ENCODE measurements around the gene FMR1.
A peak's percentile ranks its signal among the peaks of the same experiment; 100 is the strongest.

Gene FMR1

DNA sequence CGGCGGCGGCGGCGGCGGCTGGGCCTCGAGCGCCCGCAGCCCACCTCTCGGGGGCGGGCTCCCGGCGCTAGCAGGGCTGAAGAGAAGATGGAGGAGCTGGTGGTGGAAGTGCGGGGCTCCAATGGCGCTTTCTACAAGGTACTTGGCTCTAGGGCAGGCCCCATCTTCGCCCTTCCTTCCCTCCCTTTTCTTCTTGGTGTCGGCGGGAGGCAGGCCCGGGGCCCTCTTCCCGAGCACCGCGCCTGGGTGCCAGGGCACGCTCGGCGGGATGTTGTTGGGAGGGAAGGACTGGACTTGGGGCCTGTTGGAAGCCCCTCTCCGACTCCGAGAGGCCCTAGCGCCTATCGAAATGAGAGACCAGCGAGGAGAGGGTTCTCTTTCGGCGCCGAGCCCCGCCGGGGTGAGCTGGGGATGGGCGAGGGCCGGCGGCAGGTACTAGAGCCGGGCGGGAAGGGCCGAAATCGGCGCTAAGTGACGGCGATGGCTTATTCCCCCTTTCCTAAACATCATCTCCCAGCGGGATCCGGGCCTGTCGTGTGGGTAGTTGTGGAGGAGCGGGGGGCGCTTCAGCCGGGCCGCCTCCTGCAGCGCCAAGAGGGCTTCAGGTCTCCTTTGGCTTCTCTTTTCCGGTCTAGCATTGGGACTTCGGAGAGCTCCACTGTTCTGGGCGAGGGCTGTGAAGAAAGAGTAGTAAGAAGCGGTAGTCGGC lies 528 bp downstream of the FMR1 start (continued):
- TF ChIP-seq GLIS2 (tag by site-specific recombination; IDR thresholded peaks at IDR 0.05) (peak; percentile 66; the same call in 1 of the 2 replicates), IKZF3 (tag by site-specific recombination; IDR thresholded peaks at IDR 0.05) (no peak; the same call in 1 of the 2 replicates), ZNF830 (tag by site-specific recombination; IDR thresholded peaks at IDR 0.05; ENCODE audit: low read depth) (no peak), ZNF394 (tag by site-specific recombination; IDR thresholded peaks at IDR 0.05; ENCODE audit: borderline replicate concordance) (peak; percentile 15; the same call in 1 of the 2 replicates), ZNF341 (tag by site-specific recombination; IDR thresholded peaks at IDR 0.05; ENCODE audit: low read depth) (no peak), SCRT2 (tag by site-specific recombination; IDR thresholded peaks at IDR 0.05) (no peak), ZNF501 (tag by site-specific recombination; IDR thresholded peaks at IDR 0.05) (0 out of 2 replicates have a peak, but pooled peaks have one; percentile 46)
- TF ChIP-seq, protein P1, sequence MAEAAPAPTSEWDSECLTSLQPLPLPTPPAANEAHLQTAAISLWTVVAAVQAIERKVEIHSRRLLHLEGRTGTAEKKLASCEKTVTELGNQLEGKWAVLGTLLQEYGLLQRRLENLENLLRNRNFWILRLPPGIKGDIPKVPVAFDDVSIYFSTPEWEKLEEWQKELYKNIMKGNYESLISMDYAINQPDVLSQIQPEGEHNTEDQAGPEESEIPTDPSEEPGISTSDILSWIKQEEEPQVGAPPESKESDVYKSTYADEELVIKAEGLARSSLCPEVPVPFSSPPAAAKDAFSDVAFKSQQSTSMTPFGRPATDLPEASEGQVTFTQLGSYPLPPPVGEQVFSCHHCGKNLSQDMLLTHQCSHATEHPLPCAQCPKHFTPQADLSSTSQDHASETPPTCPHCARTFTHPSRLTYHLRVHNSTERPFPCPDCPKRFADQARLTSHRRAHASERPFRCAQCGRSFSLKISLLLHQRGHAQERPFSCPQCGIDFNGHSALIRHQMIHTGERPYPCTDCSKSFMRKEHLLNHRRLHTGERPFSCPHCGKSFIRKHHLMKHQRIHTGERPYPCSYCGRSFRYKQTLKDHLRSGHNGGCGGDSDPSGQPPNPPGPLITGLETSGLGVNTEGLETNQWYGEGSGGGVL (tag by site-specific recombination; IDR thresholded peaks at IDR 0.05), result peak; percentile 22; the same call in 1 of the 2 replicates
- TF ChIP-seq, protein P2, sequence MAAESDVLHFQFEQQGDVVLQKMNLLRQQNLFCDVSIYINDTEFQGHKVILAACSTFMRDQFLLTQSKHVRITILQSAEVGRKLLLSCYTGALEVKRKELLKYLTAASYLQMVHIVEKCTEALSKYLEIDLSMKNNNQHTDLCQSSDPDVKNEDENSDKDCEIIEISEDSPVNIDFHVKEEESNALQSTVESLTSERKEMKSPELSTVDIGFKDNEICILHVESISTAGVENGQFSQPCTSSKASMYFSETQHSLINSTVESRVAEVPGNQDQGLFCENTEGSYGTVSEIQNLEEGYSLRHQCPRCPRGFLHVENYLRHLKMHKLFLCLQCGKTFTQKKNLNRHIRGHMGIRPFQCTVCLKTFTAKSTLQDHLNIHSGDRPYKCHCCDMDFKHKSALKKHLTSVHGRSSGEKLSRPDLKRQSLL (tag by site-specific recombination; IDR thresholded peaks at IDR 0.05), result peak; percentile 52; the same call in 1 of the 2 replicates

DNA sequence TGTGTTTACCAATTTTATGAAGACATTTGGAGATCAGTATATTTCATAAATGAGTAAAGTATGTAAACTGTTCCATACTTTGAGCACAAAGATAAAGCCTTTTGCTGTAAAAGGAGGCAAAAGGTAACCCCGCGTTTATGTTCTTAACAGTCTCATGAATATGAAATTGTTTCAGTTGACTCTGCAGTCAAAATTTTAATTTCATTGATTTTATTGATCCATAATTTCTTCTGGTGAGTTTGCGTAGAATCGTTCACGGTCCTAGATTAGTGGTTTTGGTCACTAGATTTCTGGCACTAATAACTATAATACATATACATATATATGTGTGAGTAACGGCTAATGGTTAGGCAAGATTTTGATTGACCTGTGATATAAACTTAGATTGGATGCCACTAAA lies 1.9 kb downstream of the FMR1 start:
- H3K36me3 ChIP-seq (ENCODE audit: control insufficient read depth in 2 of 2, insufficient read depth in 1 of 2, low read length in 2 of 2), result peaks cover 0 to 5% of the 10 kb centered on the region in 2 experiments; a peak in 1 of 3 replicates
- H3K4me3 ChIP-seq (ENCODE audit: low read depth, low read length), result peak overlapping the region; percentile 75
- H3K27ac ChIP-seq (ENCODE audit: extremely low read depth, low read depth, low read length), result no peak overlapping the region
- TF ChIP-seq ZNF423 (tag by site-specific recombination; IDR thresholded peaks at IDR 0.05), result no peak
- TF ChIP-seq MYNN (tag by site-specific recombination; IDR thresholded peaks at IDR 0.05; ENCODE audit: borderline replicate concordance), result no peak
- TF ChIP-seq ZNF610 (tag by site-specific recombination; IDR thresholded peaks at IDR 0.05; ENCODE audit: borderline replicate concordance), result no peak
- TF ChIP-seq, protein P3, sequence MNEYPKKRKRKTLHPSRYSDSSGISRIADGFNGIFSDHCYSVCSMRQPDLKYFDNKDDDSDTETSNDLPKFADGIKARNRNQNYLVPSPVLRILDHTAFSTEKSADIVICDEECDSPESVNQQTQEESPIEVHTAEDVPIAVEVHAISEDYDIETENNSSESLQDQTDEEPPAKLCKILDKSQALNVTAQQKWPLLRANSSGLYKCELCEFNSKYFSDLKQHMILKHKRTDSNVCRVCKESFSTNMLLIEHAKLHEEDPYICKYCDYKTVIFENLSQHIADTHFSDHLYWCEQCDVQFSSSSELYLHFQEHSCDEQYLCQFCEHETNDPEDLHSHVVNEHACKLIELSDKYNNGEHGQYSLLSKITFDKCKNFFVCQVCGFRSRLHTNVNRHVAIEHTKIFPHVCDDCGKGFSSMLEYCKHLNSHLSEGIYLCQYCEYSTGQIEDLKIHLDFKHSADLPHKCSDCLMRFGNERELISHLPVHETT (tag by site-specific recombination; IDR thresholded peaks at IDR 0.05), result no peak
- H3K4me1 ChIP-seq (ENCODE audit: control insufficient read depth, insufficient read depth, low read length), result peaks cover 7% of the 10 kb centered on the region
- CTCF ChIA-PET, result no interaction called here
- POLR2A ChIA-PET, result no interaction called here
- no peaks in the 10 kb centered on the region for H3K9me3 ChIP-seq (ENCODE audit: control insufficient read depth, insufficient read depth, low read depth, low read length)

DNA sequence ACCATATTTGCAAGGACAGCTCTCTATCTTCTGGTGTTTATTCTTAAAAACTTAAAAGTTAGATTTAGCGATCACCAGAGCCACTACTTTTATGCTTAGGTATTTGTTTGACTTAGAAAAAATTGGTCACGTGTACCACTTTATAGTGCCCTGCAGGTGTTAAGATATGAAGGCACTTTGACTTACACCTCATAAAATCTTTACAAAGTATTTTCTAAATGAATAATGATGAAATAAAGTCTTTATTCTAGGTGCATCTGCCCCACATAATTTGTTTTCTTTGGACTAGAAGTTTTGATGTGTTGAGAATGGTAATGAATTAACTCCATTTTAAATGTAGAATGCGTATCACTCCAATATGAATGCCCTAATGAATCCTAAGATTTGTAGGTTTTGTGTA lies 2.9 kb downstream of the FMR1 start:
- peak overlapping the region; percentile 3; the same call in 1 of the 2 replicates for H3K4me3 ChIP-seq (ENCODE audit: low read depth, low read length)
- peaks cover 0 to 5% of the 10 kb centered on the region in 2 experiments; a peak in 1 of 3 replicates for H3K36me3 ChIP-seq (ENCODE audit: control insufficient read depth in 2 of 2, insufficient read depth in 1 of 2, low read length in 2 of 2)
- no peaks in the 10 kb centered on the region for H3K9me3 ChIP-seq (ENCODE audit: control insufficient read depth, insufficient read depth, low read depth, low read length)
- CTCF ChIA-PET, result no interaction called here
- H3K4me1 ChIP-seq (ENCODE audit: control insufficient read depth, insufficient read depth, low read length), result peaks cover 9% of the 10 kb centered on the region
- POLR2A ChIA-PET, result no interaction called here
- H3K27ac ChIP-seq (ENCODE audit: extremely low read depth, low read depth, low read length), result no peak overlapping the region
- TF ChIP-seq ZNF169 (tag by site-specific recombination; IDR thresholded peaks at IDR 0.05) (no peak), GLI2 (tag by site-specific recombination; IDR thresholded peaks at IDR 0.05; ENCODE audit: borderline replicate concordance, low read depth) (peak; percentile 7; the same call in 1 of the 2 replicates), ZFP3 (tag by site-specific recombination; IDR thresholded peaks at IDR 0.05; ENCODE audit: low read depth) (no peak), ZNF560 (tag by site-specific recombination; IDR thresholded peaks at IDR 0.05; ENCODE audit: borderline replicate concordance) (no peak), ZNF394 (tag by site-specific recombination; IDR thresholded peaks at IDR 0.05; ENCODE audit: borderline replicate concordance) (no peak), ZNF544 (tag by site-specific recombination; IDR thresholded peaks at IDR 0.05) (no peak)
- TF ChIP-seq, protein P4, sequence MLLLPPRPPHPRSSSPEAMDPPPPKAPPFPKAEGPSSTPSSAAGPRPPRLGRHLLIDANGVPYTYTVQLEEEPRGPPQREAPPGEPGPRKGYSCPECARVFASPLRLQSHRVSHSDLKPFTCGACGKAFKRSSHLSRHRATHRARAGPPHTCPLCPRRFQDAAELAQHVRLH (tag by site-specific recombination; IDR thresholded peaks at IDR 0.05), result no peak
- TF ChIP-seq, protein P5, sequence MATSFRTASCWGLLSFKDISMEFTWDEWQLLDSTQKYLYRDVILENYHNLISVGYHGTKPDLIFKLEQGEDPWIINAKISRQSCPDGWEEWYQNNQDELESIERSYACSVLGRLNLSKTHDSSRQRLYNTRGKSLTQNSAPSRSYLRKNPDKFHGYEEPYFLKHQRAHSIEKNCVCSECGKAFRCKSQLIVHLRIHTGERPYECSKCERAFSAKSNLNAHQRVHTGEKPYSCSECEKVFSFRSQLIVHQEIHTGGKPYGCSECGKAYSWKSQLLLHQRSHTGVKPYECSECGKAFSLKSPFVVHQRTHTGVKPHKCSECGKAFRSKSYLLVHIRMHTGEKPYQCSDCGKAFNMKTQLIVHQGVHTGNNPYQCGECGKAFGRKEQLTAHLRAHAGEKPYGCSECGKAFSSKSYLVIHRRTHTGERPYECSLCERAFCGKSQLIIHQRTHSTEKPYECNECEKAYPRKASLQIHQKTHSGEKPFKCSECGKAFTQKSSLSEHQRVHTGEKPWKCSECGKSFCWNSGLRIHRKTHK (tag by site-specific recombination; IDR thresholded peaks at IDR 0.05), result no peak
- TF ChIP-seq, protein P6, sequence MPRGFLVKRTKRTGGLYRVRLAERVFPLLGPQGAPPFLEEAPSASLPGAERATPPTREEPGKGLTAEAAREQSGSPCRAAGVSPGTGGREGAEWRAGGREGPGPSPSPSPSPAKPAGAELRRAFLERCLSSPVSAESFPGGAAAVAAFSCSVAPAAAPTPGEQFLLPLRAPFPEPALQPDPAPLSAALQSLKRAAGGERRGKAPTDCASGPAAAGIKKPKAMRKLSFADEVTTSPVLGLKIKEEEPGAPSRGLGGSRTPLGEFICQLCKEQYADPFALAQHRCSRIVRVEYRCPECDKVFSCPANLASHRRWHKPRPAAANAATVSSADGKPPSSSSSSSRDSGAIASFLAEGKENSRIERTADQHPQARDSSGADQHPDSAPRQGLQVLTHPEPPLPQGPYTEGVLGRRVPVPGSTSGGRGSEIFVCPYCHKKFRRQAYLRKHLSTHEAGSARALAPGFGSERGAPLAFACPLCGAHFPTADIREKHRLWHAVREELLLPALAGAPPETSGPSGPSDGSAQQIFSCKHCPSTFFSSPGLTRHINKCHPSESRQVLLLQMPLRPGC (tag by site-specific recombination; IDR thresholded peaks at IDR 0.05), result no peak
- TF ChIP-seq, protein P7, sequence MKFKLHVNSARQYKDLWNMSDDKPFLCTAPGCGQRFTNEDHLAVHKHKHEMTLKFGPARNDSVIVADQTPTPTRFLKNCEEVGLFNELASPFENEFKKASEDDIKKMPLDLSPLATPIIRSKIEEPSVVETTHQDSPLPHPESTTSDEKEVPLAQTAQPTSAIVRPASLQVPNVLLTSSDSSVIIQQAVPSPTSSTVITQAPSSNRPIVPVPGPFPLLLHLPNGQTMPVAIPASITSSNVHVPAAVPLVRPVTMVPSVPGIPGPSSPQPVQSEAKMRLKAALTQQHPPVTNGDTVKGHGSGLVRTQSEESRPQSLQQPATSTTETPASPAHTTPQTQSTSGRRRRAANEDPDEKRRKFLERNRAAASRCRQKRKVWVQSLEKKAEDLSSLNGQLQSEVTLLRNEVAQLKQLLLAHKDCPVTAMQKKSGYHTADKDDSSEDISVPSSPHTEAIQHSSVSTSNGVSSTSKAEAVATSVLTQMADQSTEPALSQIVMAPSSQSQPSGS (tag by site-specific recombination; IDR thresholded peaks at IDR 0.05; ENCODE audit: low read depth), result no peak

All from HEK293 (cell line).